ENCODE data around the gene NOS2.
"Not testable (repeated sequence)": the region's sequence is repeated elsewhere in the genome, so short reads cannot be mapped to it uniquely, and the experiment has no call there.

Gene NOS2

DNA sequence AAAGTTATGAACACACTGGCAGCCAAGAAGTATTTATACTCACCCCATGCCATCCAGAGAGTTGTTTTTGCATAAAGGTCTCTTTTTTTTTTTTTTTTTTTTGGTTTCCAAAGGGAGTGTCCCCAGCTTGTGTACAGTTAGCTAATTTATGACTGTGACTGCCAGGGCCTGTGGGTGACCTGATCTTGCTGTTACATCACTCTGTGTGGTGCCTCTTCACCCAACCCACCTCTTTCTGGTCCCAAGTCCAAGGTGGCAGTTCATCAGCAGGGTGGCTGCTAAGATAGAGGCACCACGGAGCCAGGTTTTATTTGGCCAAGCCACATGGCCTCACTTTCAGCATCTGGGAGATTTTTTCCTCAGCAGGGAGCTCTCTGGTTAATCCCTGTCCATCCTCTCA lies at the start of gene NOS2:
TSS of gene NOS2 (minus strand) at position 8 of the 400 bp plus-strand sequence. CDS start 1,720 bp downstream, outside the sequence.
- no peak for FAIRE-seq

DNA sequence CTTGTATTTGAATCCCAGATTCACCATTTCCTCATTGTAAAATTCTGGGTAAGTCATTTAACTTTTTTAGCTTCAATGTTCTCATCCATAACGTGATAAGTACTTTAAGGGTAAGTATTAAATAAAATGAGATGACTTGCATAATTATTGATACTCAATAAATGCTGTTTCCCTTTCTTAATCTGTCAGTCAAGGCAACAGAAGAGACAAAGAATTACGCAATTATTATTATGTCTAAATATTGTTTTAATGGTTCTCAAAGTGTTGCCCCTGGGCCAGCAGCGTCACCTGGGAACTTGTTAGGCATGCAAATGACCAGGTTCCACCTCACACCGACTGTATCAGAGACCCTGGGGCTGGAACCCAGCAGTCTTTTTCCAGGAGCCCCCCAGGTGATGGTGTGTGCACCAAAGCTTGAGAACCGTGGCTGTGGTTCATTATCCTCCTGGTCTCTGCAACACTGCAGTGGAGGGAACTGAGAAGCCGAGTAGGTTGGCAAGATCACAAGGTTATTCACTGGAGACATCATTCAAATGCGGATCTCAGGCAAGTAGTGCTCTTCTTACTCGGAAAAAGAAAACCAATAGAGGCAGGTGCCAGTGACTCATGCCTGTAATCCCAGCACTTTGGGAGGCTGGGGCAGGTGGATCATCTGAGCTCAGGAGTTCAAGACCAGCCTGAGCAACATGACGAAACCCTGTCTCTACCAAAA lies 49.3 kb upstream of the NOS2 start:
- no peak for FAIRE-seq

DNA sequence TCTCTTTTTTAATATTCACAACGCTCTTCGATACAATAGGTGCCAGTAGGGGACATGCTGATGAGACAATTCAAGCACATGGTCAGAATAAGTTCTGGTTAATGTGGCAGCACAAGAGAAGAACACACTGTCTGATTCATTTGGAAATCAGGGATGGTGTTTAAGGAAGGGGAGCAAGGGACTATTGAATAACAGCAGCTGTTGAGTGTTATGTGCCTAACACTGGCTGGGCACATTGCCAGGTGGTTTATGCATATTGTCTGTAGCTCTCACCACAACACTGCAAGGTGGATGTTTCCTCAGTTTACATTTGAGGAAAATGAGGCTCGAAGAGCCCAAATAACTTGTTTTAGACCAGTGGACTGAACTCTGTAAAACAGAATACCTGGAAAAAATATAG lies 48.6 kb upstream of the NOS2 start:
- no peak for FAIRE-seq

DNA sequence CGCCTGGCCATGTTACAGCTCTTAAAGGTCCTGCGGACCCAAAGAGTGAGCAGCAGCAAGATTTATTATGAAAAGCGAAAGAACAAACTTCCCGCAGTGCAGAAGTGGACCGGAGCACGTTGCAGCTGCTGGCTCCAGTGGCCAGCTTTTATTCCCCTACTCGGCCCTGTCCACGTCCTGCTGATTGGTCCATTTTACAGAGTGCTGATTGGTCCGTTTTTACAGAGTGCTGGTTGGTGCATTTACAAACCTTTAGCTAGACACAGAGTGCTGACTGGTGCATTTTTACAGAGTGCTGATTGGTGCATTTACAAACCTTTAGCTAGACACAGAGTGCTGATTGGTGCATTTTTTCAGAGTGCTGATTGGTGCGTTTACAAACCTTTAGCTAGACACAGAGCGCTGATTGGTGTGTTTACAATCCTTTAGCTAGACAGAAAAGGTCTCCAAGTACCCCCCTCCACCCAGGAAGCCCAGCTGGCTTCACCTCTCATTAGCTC lies 46.5 kb upstream of the NOS2 start:
- FAIRE-seq: not testable (repeated sequence)

DNA sequence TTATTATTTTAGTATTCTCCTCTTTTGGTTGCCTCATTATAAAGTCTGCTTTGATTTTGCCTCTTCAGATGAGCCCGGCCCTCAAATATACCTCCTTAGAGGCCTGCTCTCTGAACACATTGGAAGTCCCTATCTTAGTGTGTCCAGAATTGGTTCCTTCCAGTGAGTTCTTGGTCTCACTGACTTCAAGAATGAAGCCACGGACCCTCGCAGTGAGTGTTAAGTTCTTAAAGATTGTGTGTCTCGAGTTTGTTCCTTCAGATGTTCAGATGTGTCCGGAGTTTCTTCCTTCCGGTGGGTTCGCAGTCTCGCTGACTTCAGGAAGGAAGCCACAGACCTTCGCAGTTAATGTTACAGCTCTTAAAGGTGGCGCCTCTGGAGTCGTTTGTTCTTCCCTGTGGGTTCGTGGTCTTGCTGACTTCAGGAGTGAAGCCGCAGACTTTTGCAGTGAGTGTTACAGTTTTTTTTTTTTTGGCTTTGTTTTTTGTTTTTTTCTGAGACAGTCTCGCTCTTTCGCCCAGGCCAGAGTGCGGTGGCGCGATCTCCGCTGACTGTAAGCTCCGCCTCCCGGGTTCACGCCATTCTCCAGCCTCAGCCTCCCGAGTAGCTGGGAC lies 45.8 kb upstream of the NOS2 start:
- no peak for FAIRE-seq

DNA sequence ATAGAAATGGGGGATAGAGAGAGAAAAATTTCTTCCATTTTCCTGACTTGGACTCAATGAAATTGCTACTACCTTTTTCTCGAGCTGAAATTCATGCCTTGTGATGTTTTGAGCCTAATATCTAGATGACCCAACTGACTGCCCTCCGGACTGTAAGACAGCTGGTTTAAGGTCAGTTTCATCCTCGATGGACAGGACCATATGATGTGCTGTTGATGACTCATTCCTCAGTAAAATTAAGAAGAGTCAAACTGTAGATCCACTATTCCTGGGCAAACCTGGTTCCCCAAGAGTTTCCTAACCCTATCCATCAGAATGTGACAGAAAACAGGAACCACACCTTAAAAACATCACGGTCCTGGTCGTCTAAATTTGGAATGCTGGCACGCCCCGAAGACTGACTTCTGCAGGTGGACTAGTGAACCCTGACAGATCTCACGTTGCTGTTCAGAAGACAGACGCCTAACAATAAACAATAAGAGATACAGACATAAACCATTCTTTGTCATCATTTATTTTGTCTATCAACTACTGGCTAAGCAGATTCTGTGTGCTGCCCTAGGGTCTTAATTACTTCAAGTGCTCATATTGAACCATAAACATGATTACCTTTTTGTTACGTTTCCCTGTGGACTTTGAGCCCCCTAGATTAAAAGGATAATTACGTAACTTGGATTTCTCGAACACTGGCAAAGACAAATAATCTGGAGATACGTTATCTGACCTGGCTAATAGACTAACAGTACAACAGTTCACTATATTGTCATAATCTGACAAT lies 45.1 kb upstream of the NOS2 start:
- no peak for FAIRE-seq

DNA sequence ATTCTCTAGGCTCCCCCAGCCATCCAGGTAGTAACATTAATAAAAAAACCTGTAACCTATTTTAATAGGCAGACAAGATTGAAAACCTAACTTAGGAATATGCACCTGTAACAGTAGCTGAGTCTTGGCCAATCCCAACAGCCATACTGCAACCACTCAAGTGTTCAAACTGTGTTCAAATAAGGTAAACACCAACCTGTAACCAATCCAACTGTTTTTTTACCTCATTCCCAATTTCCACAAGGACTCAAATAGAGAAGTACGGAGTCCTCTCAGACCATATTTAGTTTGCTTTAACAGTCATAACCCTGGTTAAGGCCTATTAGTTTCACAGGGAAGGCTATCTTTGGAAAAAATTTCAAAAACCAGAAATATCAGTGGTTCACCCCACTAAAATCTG lies 40.4 kb upstream of the NOS2 start:
- FAIRE-seq: no peak

DNA sequence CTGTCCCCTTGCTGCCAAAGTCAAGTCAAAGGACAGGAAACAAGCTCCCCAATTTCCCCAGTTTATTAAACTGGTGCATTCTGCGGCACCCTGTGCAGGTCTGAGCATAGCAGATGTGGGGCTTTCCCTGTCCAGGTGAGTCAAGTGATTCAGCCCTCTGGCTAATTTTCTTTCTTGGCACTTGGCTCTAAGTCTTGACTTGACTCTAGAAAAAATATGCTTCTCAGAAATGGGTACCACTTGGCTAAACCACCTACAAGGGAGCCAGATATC lies 40.0 kb upstream of the NOS2 start:
- FAIRE-seq: not testable (repeated sequence)

DNA sequence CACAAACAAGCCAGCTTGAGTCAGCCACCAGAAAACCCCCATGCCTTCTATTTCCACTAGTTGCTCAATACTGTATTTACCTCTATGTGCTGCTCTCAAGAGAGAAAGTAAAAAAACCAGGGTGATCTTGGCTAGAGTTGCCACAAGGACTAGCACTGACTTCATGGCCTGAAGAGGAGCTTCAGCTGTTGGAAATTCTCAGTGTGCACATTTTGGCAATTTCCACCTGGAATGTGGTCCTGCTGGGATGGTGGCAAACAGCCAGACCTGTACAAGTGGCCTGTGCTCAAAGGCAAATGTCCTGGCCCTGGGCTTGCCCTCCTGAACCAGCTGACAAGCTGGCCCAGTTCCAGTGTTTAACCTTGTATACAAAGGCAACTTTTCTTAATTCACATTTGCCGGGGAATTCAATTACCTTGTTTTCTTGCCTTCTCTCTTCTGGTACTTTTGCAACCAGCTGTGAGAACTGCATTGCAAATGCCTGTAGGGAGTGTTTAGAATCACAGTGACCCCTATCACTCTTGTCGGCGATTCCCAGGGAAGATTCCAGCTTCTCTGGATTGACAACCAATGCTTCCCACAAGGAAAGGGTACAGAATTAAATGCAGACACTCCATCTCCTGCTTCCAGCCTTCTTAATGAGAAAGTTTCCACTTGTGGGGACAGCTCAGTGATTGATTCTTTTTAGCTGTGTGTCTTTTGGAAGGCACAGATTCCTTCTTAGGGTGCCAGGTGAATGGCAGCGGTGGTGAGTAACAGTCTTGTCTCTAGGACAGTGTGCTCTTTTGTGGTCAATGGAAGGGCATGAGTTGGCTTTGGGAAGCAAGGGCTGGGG lies 39.5 kb upstream of the NOS2 start:
- FAIRE-seq: not testable (repeated sequence)

DNA sequence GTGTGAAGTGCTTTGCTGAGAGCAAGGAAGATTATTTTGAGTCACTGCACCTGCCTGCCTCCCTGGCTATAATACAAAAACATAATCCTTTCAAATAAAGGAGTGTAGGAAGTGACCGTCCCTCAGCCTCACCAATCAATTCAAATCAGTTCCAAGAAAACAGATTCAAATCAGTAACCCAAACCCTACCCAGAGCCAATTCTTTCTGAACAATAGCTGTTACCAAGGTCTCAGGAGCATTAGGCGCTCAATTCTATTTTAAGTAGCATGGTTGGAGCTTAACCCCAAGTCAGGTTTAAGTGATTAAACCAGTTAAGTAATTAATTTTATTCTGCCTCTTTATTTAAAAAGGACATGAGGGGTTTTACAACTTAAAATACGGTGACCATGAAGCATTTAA lies 38.3 kb upstream of the NOS2 start:
- FAIRE-seq: not testable (repeated sequence)

DNA sequence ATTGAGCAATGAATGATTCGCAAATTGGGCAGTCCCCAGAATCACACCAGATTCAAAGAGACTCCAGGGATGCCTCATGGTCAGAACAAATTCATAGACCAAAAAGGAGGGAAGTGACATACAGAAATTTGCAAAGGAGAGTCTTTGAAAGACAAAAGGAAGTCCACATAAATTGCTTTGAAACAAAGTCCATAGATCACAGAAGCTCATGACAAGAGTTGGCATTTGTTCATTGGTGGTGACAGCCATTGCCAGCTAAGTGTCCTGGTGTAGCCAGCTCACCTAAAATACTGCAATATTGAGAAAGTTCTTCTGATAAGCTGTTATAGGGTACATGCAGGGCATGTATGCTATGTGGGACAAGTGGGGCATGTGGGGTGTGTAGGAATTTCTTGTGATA lies 37.4 kb upstream of the NOS2 start:
- not testable (repeated sequence) for FAIRE-seq

DNA sequence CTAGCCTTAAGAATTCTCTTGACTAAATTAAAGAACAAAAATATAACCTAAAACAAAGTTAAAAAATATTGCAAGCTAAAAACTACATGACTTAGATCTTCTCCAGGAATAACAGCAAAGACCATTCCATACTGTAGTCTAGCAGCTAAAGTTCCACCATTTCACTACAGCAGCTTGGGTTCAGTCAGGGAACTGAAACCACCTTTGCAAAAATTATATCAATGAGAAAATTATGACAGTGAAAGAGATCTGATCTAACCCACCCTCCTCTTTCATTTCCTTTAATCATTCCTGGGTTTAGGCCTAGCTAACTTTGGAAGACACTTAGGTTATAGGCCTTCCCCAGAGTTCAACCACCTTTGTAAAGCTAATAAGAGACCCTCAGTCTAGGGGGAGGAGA lies 36.3 kb upstream of the NOS2 start:
- FAIRE-seq: no peak

DNA sequence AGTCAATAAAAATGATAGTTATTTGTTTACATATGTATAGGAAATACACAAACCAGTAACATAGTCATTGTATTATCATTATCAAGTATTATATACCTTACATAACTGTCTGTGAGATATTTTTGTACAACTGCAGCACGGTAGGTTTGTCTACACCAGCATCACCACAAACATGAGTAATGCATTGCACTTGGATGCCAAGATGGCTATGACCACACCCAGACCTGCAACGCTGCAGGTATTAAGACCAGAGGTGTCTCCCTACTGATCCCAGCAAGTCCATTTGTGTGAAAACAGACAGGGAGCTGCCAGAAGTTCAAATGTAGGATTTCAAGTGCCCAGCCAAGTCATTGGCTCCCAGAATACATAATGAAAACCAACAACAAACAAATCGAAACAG lies 34.2 kb upstream of the NOS2 start:
- FAIRE-seq: no peak

DNA sequence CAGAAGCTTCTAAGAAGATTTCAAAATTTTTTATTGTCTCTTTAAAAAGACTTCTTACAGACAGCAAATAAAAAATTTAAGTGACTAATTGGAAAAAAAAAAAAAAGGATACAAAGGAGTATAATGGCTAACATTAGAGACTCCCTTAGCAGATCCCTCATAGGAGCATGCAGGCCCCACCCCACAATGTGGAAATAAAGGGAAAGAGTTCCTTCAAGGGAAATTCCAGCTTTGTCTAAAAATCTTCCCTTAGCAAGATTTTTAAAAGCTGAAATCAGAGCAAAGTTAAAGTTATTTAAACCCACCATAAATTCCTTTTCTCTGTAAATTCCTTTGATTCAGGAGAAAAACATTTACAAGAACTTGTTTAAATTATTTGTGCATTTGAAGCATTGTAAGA lies 32.5 kb upstream of the NOS2 start:
- no peak for FAIRE-seq

DNA sequence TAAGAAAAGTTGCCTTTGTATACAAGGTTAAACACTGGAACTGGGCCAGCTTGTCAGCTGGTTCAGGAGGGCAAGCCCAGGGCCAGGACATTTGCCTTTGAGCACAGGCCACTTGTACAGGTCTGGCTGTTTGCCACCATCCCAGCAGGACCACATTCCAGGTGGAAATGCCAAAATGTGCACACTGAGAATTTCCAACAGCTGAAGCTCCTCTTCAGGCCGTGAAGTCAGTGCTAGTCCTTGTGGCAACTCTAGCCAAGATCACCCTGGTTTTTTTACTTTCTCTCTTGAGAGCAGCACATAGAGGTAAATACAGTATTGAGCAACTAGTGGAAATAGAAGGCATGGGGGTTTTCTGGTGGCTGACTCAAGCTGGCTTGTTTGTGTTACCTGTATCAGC lies 29.6 kb upstream of the NOS2 start:
- FAIRE-seq: not testable (repeated sequence)

DNA sequence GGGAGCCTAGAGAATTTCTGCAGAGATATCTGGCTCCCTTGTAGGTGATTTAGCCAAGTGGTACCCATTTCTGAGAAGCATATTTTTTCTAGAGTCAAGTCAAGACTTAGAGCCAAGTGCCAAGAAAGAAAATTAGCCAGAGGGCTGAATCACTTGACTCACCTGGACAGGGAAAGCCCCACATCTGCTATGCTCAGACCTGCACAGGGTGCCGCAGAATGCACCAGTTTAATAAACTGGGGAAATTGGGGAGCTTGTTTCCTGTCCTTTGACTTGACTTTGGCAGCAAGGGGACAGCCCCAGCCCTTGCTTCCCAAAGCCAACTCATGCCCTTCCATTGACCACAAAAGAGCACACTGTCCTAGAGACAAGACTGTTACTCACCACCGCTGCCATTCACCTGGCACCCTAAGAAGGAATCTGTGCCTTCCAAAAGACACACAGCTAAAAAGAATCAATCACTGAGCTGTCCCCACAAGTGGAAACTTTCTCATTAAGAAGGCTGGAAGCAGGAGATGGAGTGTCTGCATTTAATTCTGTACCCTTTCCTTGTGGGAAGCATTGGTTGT lies 28.9 kb upstream of the NOS2 start:
- FAIRE-seq: not testable (repeated sequence)

DNA sequence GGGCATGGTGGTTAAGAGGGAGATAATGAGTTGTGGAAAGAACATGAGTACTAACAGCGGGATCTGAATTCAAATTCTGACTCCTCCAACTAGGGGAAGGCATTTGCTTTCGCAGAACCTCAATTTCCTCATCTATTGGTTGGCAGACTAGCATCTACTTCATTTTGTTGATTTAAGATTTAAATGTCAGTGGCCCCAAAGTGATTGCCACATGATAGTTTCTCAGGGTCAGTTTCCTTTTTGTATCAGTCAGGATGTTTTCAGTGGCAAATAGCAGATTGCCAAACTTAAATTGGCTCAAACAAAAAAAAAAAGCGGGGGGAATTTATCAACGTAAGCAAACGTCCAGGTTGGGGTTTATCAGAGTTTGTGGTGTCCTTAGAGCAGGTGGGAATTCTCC lies 25.1 kb upstream of the NOS2 start:
- no peak for FAIRE-seq

DNA sequence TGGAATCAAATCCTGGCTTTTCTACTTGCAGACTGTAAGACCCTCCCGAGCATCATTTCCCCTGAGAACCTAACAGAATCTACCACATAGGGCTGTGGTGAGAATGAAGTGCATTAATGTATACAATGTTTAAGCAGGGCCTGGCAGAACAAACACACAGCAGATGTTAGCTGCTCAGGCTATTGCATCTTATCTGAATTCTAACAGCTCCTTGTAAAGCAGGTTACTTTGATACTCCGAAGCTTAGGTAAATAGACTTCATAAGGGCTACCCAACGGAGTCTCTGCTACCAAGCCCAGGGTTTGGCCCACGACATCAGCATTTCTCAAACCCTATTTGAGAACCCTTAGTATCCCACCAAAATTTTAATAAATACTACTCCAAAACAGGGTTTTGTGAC lies 24.4 kb upstream of the NOS2 start:
- FAIRE-seq: no peak

DNA sequence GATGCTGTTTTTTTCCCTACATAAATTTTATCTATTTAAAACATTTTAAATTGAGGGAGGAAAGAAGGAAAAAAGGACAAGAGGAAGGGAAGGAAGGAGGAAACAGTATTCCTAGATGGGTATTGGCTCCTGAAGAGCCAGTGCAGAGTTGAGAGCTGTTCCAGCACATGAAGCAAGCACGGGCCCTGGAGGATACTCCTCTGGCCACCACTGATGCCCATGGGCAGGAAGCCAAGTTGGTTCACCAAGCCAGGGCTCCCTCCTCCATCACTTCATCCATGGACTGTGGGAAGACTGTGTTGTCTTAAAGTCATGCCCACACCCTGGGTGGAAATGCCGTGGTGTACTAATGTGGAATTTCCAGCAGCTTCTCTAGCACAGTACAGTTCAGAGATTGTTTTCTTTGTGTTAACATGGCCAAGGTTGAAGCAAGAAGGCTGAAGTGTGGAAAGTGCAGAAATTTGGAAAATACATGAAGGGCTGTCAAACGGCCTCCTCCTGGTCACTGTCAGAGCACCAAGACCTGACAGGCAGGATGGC lies 23.9 kb upstream of the NOS2 start:
- no peak for FAIRE-seq

DNA sequence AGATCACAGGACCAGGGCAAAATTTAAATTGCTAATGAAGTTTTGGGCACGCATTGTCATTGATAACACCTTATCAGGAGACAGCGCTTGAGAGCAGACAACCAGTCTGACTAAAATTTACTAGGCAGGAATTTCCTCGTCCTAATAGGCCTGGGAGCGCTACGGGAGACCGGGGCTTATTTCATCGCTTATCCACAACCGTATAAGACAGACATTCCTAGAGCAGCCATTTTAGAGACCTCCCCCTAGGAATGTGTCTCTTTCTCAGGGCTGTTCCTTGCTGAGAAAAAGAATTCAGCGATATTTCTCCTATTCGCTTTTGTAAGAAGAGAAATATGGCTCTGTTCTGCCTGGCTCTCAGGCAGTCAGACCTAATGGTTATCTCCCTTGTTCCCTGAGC lies 21.8 kb upstream of the NOS2 start:
- FAIRE-seq: not testable (repeated sequence)

DNA sequence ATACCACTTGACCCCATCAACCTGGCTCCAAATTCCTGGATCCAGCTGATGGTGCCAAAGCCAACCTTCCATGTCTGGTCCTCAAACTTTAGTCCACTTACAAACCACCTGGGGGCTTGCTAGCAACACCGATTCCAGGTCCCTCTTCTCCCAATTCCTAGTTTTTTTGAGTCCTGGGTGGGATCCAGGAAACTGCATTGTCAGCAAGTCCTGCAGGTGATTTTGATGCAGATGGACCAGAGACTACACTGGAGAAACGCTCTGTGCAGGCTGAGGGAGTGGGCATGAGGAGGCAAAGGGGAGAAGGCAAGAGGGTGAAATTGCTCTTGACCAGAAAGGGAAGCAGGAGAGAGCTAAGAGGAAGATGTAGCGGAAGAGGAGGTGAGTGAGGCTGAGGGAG lies 21.0 kb upstream of the NOS2 start:
- FAIRE-seq: no peak

DNA sequence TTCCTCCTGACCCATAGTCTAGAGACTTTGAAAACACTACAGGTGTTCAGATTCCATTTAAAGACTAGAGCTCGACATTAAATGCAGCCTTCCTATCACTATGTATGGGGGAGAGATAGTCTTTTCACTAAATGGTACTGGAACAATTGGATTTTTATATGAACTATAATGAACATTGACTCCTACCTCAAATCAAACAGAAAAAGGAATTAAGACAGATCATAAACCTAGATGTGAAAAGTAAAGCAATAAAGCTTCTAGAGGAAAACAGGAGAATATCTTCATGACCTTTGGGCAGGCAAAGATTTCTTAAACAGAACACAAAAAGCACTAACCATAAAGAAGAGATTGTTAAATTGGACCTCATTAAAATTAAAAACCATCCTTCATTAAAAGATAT lies 18.8 kb upstream of the NOS2 start:
- no peak for FAIRE-seq
